GM10248 (cell line): ENCODE results near the gene PKD1L1.

Experiments used
- CTCF ChIA-PET: fragments of 300-600 bp; sonication (Branson Sonifier 250); formaldehyde crosslinking; extraction: SDS; loops from one replicate; lab custom pipeline; 2021; ENCODE audit warnings: antibody characterized with exemption; lab: Yijun Ruan, JAX
- POLR2A ChIA-PET: fragments of 350-650 bp; sonication (Branson Sonifier 250); formaldehyde crosslinking; extraction: SDS; loops from one replicate; lab custom pipeline; 2020; ENCODE audit warnings: antibody characterized with exemption; lab: Yijun Ruan, JAX
- DNase-seq: peaks from one replicate; pipeline ENCODE4 v3.0.0; 2012; ENCODE audit errors: extremely low spot score
- CTCF ChIP-seq: IDR thresholded peaks from 2 replicates; pipeline ENCODE4 v1.5.1; 2012; ENCODE audit warnings: mild to moderate bottlenecking, low read depth; ENCODE audit errors: extremely low read depth, missing control alignments, control extremely low read depth

The PKD1L1 gene

GRCh38 chr7:47738563-47739166, 209.6 kb downstream of the PKD1L1 start:
- peak; percentile 64 for DNase-seq
- ChIA-PET CTCF (no interaction called here), POLR2A (no interaction called here)
- no peak for TF ChIP-seq CTCF

DNA sequence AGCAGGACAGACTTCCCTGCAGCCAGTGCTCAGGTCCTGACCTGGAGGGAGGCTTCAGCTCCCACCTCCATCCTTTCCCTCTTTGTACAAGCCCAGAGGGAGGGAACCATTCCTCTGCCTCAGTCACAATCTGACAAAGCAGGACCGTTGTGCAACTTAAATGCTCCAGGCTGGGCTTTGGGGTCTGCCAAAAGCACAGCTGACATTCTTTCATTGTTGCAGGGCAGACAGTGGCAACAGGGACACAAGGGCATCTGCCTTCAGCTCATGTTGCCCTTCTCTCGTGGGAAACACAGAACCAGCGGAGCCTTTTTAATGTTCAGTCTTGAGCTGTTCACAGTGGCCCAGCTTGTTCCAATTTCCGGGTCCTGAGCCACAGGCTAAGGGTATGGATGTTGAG, 210.7 kb downstream of the PKD1L1 start:
- no peak for DNase-seq
- TF ChIP-seq CTCF: no peak
- ChIA-PET POLR2A (interaction anchor here (0.6 kb wide), 1 partner anchor 25 kb away, joined by 4 read pairs; no protein-coding TSS in a partner anchor), CTCF (interaction anchor here (1.2 kb wide), 1 partner anchor 32 kb away, joined by 3 read pairs; no protein-coding TSS in a partner anchor)

DNA sequence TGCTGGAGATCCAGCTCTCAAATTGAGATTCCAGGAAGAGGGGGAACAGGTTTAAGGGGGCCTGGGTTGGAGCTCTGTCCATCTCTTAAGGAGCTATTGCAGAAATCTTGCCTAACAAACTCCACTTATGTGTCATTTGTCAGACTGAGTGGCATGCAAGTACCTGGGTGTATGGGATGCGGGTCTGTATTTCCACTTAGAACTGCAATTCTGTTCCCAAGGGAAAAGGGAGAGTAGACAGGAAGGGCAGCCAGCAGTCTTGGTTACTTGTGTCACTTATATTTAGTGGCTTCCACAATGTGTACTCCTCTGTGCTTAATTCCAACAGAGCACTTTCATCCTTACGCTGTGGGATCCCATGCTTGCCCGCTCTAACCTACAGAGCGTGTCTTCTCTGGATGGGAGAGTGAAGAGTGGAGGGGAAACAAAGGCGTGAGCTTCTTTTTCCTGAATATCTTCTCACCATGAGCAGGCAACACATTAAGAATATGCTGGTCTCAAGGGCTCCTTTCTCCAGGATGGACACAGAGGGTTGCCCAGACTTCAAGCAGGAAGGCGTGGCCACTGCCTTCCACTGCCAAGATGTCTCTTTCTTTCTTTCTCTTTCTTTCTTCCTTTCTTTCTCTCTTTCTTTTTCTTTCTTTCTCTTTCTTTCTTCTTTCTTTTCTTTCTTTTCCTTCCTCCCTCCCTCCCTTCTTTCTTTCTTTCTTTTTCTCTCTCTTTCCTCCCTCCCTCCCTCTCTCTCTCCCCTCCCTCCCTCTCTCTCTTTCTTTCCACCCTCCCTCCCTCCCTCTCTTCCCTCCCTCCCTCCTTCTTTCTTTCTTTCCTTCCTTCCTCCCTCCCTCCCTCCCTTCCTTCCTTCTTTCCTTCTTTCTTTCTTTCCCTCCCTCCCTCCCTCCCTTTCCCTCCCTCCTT, 212.6 kb downstream of the PKD1L1 start:
- no peak for TF ChIP-seq CTCF
- no peak for DNase-seq
- ChIA-PET POLR2A (no interaction called here), CTCF (interaction anchor here (1.0 to 1.3 kb wide), 3 partner anchors 8 to 470 kb away, joined by 3 to 4 read pairs (median 3); no protein-coding TSS in a partner anchor)

- CTCF ChIA-PET: interaction anchor here (1.0 to 1.3 kb wide), 3 partner anchors 8 to 469 kb away, joined by 3 to 4 read pairs (median 3); no protein-coding TSS in a partner anchor
- DNase-seq: no peak
These were observed 213.3 kb downstream of the PKD1L1 start for GRCh38 chr7:47734949-47735291.

DNA sequence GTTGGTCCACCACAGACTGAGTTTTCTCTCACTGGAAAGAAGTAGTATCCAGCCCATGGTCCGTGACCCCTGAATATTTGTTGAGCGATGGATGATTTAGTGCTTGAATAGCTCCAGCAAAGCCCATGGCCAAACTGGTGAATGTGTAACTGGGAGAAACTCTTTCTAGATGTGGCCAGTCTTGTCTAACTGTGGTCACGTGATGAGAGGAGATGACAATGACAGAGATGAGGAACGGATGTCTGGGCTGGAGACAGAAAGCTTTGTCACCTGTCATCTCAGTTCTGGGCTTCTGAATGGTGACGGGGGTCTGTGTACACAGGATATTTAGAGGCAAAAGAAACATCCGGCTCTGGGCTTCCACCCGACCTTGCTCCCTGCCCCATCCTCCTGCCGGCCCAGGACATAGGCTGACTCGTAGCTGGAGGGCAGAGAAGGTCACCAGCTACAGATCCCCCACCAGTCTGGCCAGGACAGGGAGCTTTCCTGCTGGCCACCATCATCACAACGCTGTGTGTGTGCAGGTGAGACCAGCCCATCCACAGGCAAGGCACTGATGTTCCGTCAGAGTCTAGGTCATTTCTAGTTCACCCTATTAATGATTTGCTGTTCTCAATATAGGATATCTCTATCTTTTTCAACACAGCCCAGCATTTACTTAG, 213.8 kb downstream of the PKD1L1 start:
- POLR2A ChIA-PET: no interaction called here
- CTCF ChIA-PET: interaction anchor here (1.0 to 1.2 kb wide), 2 partner anchors 9 to 468 kb away, joined by 3 to 4 read pairs; no protein-coding TSS in a partner anchor
- no peak for TF ChIP-seq CTCF
- DNase-seq: no peak

More at GRCh38 chr7:47734949-47735291, 213.3 kb downstream of the PKD1L1 start:
- no peak for TF ChIP-seq CTCF
- POLR2A ChIA-PET: no interaction called here

DNA sequence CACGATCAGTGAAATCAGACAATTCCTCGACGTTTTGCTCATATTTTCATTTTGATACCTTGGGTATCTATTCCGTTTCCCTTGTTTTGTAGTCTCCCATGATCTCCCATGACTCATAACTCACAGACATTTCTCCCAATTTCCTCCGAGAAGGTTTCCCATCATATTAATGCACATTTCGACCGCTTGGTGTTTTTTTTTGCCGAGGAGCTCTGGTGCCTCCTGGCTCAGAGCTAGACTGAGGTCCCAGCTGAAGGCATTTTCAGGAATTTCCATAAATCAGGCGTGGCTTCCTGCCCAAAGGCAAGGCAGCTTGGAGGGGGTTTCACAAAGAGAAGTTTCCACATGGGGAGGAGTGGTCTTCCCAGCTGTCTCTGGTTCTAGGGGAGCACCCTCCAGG, 218.1 kb downstream of the PKD1L1 start:
- CTCF ChIA-PET: no interaction called here
- POLR2A ChIA-PET: no interaction called here
- DNase-seq: no peak

More for the DNA sequence above, 218.1 kb downstream of the PKD1L1 start:
- TF ChIP-seq CTCF: no peak
